ENCODE results near the gene IKBKE.

Gene IKBKE

DNA sequence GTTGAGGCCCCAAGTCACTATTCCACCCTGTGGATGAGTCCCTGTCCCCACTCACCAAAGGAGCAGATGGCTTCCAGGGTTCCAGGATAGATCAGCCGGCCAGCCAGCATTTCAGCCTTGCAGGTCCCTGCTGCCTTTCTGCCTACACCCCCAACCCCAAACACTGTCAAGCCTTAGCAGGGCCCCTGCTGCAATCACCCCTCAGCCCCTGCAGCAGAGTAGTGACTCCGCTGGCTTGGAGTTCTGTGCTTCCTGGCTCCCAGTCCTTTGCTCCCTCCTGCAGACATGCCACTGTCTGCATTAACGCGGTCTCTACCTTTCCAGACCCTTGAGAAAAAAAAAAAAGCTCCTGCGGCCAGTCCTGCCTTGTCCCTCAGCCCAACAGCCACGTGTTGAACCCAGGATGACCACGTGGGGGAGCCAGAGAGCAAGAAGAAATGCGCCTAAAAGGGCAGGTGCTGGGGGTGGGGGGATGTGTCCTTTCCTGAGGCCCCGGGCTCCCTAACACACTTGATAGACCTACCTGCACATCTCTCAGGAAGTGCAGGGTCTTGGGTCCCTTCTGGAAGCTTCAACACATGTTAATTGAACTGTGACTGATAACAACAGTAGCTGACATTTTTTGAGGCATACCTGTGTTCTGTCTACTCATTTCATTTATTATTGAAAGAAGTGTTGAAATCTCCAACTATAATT, 74.4 kb downstream of the IKBKE start:
- peak; percentile 84 for DNase-seq (ENCODE audit: low spot score)
- TF ChIP-seq, protein P1, sequence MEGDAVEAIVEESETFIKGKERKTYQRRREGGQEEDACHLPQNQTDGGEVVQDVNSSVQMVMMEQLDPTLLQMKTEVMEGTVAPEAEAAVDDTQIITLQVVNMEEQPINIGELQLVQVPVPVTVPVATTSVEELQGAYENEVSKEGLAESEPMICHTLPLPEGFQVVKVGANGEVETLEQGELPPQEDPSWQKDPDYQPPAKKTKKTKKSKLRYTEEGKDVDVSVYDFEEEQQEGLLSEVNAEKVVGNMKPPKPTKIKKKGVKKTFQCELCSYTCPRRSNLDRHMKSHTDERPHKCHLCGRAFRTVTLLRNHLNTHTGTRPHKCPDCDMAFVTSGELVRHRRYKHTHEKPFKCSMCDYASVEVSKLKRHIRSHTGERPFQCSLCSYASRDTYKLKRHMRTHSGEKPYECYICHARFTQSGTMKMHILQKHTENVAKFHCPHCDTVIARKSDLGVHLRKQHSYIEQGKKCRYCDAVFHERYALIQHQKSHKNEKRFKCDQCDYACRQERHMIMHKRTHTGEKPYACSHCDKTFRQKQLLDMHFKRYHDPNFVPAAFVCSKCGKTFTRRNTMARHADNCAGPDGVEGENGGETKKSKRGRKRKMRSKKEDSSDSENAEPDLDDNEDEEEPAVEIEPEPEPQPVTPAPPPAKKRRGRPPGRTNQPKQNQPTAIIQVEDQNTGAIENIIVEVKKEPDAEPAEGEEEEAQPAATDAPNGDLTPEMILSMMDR (IDR thresholded peaks at IDR 0.05; ENCODE audit: extremely low read depth, missing control alignments): peak; percentile 72

- TF ChIP-seq, protein P1 (IDR thresholded peaks at IDR 0.05; ENCODE audit: extremely low read depth, missing control alignments): no peak
- no peak for DNase-seq (ENCODE audit: low spot score)
These were observed 75.1 kb downstream of the IKBKE start for GRCh38 chr1:206545351-206545750.
